BLaER1 treated with 17β-estradiol and CSF1 and Interleukin-3, amounts not matched to agents 10 nM and 100 nM (cell line): Measurements from ENCODE around the gene KMT5C.

Experiments
- H3K27ac ChIP-seq, 11 experiments: shearing (Covaris generic); formaldehyde crosslinking; 2 replicates each; pipeline ENCODE4 v1.8.1; 2022
- H3K27me3 ChIP-seq, 11 experiments: shearing (Covaris generic); formaldehyde crosslinking; 2 replicates each; pipeline ENCODE4 v1.8.1; 2022
- H3K36me3 ChIP-seq, 11 experiments: shearing (Covaris generic); formaldehyde crosslinking; 2 replicates each; pipeline ENCODE4 v1.8.1; 2022
- H3K4me1 ChIP-seq, 10 experiments: shearing (Covaris generic); formaldehyde crosslinking; 2 replicates each; pipeline ENCODE4 v1.8.1; 2022
- H3K4me2 ChIP-seq, 11 experiments: shearing (Covaris generic); formaldehyde crosslinking; 2 replicates each; pipeline ENCODE4 v1.8.1; 2022
- H3K4me3 ChIP-seq, 10 experiments: shearing (Covaris generic); formaldehyde crosslinking; 2 replicates each; pipeline ENCODE4 v1.8.1; 2022
- H3K9ac ChIP-seq, 11 experiments: shearing (Covaris generic); formaldehyde crosslinking; 2 replicates each; pipeline ENCODE4 v1.8.1; 2022
- H3K9me3 ChIP-seq, 11 experiments: shearing (Covaris generic); formaldehyde crosslinking; replicated peaks in 1 of 11; 2 replicates each; pipeline ENCODE4 v1.8.1; 2022
- H4K20me1 ChIP-seq, 11 experiments: shearing (Covaris generic); formaldehyde crosslinking; 2 replicates each; pipeline ENCODE4 v1.8.1; 2022
- Cebpa-rat ChIP-seq, 11 experiments: shearing (Covaris generic); IDR thresholded peaks; 2 replicates each; pipeline ENCODE4 v1.8.1; 2022

KMT5C gene

DNA sequence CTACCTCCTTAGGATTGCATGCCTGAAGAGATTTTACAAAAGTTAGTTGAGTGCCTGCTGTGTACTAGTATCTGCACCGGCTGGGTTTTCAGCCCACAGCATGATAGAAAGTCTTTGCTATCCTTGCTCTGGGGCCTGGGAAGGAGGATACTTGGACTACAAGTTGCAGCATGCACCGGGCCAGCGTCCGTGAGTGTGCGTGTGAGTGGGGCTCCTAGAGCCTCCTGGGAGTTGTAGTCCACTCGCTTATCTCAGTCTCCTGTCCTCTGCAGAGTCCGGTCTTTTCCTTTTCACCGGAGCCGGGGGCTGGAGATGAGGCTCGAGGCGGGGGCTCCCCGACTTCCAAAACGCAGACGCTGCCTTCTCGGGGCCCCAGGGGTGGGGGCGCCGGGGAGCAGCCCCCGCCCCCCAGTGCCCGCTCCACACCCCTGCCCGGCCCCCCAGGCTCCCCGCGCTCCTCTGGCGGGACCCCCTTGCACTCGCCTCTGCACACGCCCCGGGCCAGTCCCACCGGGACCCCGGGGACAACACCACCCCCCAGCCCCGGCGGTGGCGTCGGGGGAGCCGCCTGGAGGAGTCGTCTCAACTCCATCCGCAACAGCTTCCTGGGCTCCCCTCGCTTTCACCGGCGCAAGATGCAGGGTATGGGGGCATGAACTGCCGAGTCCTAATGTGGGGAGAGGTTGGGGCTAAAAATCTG is 35.2 kb upstream of the KMT5C start:
- H4K20me1 ChIP-seq: no peaks in the 10 kb centered on the region; a peak in 1 of 22 replicates
- peaks cover 14 to 64% (median 47%) of the 10 kb centered on the region in 11 experiments for H3K36me3 ChIP-seq
- H3K4me2 ChIP-seq: peak overlapping the region in 2 of 11 experiments; percentile 0 to 86; a peak in 2 of 22 replicates
- H3K4me3 ChIP-seq: no peak overlapping the region
- TF ChIP-seq Cebpa-rat (IDR thresholded peaks at IDR 0.05): no peak
- no peak overlapping the region for H3K27ac ChIP-seq
- H3K9ac ChIP-seq: 0 out of 22 replicates have a peak overlapping the region, but pooled peaks of 1 of the 11 experiments have one; percentile 39
- peaks cover 18 to 53% (median 31%) of the 10 kb centered on the region in 10 experiments for H3K4me1 ChIP-seq
- H3K9me3 ChIP-seq: peaks cover 0 to 6% (median 0%) of the 10 kb centered on the region in 11 experiments; a peak in 2 of 22 replicates
- no peaks in the 10 kb centered on the region for H3K27me3 ChIP-seq

DNA sequence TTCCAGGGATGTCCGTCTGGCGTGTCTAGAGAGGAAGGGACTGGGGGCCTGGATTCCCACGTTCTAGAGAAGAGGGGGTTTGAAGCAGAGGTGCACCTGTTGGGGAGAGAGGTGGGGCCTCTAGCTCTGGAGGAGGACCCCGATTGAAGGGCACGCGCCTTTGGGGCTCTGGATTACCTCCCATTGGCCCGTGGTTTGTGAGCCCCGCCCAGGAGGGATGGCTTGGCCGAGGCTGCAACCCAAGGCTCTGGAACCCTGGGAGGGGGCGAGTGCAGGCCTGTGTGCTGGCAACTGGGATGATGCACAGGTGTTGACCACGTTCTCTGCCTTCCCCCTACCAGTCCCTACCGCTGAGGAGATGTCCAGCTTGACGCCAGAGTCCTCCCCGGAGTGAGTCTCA is 34.7 kb upstream of the KMT5C start:
- no peak for TF ChIP-seq Cebpa-rat (IDR thresholded peaks at IDR 0.05)
- Histone ChIP-seq H3K36me3 (peaks cover 17 to 69% (median 48%) of the 10 kb centered on the region in 11 experiments), H3K4me2 (no peak overlapping the region; a peak in 2 of 22 replicates), H3K27me3 (no peaks in the 10 kb centered on the region), H3K4me3 (no peak overlapping the region), H3K27ac (no peak overlapping the region), H3K9me3 (peaks cover 0 to 9% (median 0%) of the 10 kb centered on the region in 11 experiments; a peak in 2 of 22 replicates), H4K20me1 (peaks cover 0 to under 1% (median 0%) of the 10 kb centered on the region in 11 experiments; a peak in 1 of 22 replicates), H3K9ac (no peak overlapping the region), H3K4me1 (peaks cover 24 to 54% (median 35%) of the 10 kb centered on the region in 10 experiments)

- Histone ChIP-seq H4K20me1 (peaks cover 0 to 5% (median 0%) of the 10 kb centered on the region in 11 experiments; a peak in 2 of 22 replicates), H3K36me3 (peaks cover 17 to 72% (median 48%) of the 10 kb centered on the region in 11 experiments), H3K9ac (no peak overlapping the region), H3K4me2 (peak overlapping the region in 5 of 11 experiments; percentile 33 to 54 (median 36); a peak in 8 of 22 replicates), H3K9me3 (peaks cover 0 to 9% (median 0%) of the 10 kb centered on the region in 11 experiments; a peak in 2 of 22 replicates), H3K4me1 (peaks cover 25 to 59% (median 40%) of the 10 kb centered on the region in 10 experiments), H3K4me3 (no peak overlapping the region), H3K27ac (peak overlapping the region in 1 of 11 experiments; percentile 45; a peak in 3 of 22 replicates), H3K27me3 (no peaks in the 10 kb centered on the region)
- no peak for TF ChIP-seq Cebpa-rat (IDR thresholded peaks at IDR 0.05)
Observed at GRCh38 chr19:55305491-55305890, 34.2 kb upstream of the KMT5C start.

DNA sequence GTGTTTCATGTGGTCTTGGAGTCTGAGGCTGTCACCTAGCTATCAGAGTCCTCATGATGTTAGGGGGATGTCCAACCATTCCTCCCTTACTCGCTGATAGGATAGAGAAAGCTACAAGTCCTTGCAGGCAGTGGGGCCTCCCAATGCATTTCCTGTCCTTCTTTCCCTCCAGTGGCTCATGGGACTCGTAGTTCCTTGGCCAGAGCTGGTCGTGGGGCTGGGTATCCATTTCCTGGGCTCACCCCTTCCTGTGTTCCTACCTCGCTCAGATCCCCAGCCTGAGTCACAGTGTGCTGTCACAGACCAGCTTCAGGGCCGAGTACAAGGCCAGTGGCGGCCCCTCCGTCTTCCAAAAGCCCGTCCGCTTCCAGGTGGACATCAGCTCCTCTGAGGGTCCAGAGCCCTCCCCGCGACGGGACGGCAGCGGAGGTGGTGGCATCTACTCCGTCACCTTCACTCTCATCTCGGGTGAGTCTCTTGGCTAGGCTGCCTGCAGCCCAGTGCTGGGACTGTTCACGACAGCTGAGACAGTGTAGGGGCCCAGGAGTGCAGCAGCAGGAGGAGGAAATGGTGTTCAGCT is 33.6 kb upstream of the KMT5C start:
- Histone ChIP-seq H3K27ac (peak overlapping the region in 1 of 11 experiments; percentile 45; a peak in 3 of 22 replicates), H3K4me2 (peak overlapping the region in 5 of 11 experiments; percentile 33 to 54 (median 36); a peak in 8 of 22 replicates), H3K27me3 (no peaks in the 10 kb centered on the region), H3K4me3 (no peak overlapping the region), H4K20me1 (peaks cover 0 to 5% (median 0%) of the 10 kb centered on the region in 11 experiments; a peak in 2 of 22 replicates), H3K9me3 (peaks cover 0 to 9% (median 0%) of the 10 kb centered on the region in 11 experiments; a peak in 2 of 22 replicates), H3K9ac (peak overlapping the region in 2 of 11 experiments; percentile 21 to 32; a peak in 2 of 22 replicates), H3K4me1 (peaks cover 25 to 58% (median 43%) of the 10 kb centered on the region in 10 experiments), H3K36me3 (peaks cover 17 to 72% (median 48%) of the 10 kb centered on the region in 11 experiments)
- no peak for TF ChIP-seq Cebpa-rat (IDR thresholded peaks at IDR 0.05)

DNA sequence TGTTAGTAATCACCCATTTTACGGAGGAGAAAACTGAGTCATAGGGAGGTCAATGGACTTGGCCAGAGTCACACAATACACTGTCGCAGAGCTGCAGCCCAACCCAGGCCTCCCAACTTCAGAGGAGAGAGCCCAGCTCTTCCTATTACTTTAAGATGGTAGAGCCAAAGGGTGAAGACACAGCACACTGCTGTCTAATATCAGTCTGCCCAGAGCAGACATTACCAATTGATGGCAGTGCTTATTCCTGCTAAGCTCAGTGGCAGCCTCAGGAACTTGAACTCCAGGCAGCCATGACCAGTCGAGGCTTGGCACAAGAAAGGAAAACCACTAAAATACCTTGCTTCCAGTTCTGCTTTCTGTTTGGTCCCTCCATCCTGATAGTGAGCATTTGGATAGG is 33.0 kb upstream of the KMT5C start:
- Histone ChIP-seq H3K27ac (no peak overlapping the region), H3K4me3 (no peak overlapping the region), H3K4me2 (peak overlapping the region in 4 of 11 experiments; percentile 33 to 37 (median 36); a peak in 2 of 22 replicates), H3K9me3 (peaks cover 0 to 9% (median 0%) of the 10 kb centered on the region in 11 experiments; a peak in 2 of 22 replicates), H3K9ac (peak overlapping the region in 1 of 11 experiments; percentile 32; a peak in 2 of 22 replicates), H3K27me3 (no peaks in the 10 kb centered on the region), H3K4me1 (peaks cover 25 to 52% (median 37%) of the 10 kb centered on the region in 10 experiments), H4K20me1 (peaks cover 0 to 5% (median 0%) of the 10 kb centered on the region in 11 experiments; a peak in 2 of 22 replicates), H3K36me3 (peaks cover 17 to 72% (median 50%) of the 10 kb centered on the region in 11 experiments)
- TF ChIP-seq Cebpa-rat (IDR thresholded peaks at IDR 0.05): no peak

- no peak overlapping the region for H3K9ac ChIP-seq
- H3K4me2 ChIP-seq: no peak overlapping the region
- H3K36me3 ChIP-seq: peaks cover 27 to 73% (median 42%) of the 10 kb centered on the region in 11 experiments
- TF ChIP-seq Cebpa-rat (IDR thresholded peaks at IDR 0.05): no peak
- peaks cover 0 to 14% (median 0%) of the 10 kb centered on the region in 11 experiments; a peak in 5 of 22 replicates for H4K20me1 ChIP-seq
- H3K9me3 ChIP-seq: peaks cover 0 to 9% (median 0%) of the 10 kb centered on the region in 11 experiments; a peak in 2 of 22 replicates
- peaks cover 16 to 42% (median 27%) of the 10 kb centered on the region in 10 experiments for H3K4me1 ChIP-seq
- H3K27ac ChIP-seq: no peak overlapping the region
- no peaks in the 10 kb centered on the region for H3K27me3 ChIP-seq
- H3K4me3 ChIP-seq: no peak overlapping the region
Observed at GRCh38 chr19:55308281-55308680, 31.4 kb upstream of the KMT5C start.

GRCh38 chr19:55309448-55309847 is 30.2 kb upstream of the KMT5C start:
- Histone ChIP-seq H3K4me2 (peak overlapping the region in 7 of 11 experiments; percentile 9 to 38 (median 28); a peak in 9 of 22 replicates), H3K36me3 (peaks cover 32 to 61% (median 52%) of the 10 kb centered on the region in 11 experiments; a peak in 21 of 22 replicates), H3K27me3 (no peaks in the 10 kb centered on the region), H3K4me1 (peaks cover 15 to 42% (median 22%) of the 10 kb centered on the region in 10 experiments), H3K4me3 (no peak overlapping the region), H3K27ac (no peak overlapping the region), H4K20me1 (peaks cover 0 to 26% (median 0%) of the 10 kb centered on the region in 11 experiments; a peak in 5 of 22 replicates), H3K9me3 (peaks cover 0 to 9% (median 0%) of the 10 kb centered on the region in 11 experiments; a peak in 2 of 22 replicates), H3K9ac (no peak overlapping the region)
- TF ChIP-seq Cebpa-rat (IDR thresholded peaks at IDR 0.05): no peak

DNA sequence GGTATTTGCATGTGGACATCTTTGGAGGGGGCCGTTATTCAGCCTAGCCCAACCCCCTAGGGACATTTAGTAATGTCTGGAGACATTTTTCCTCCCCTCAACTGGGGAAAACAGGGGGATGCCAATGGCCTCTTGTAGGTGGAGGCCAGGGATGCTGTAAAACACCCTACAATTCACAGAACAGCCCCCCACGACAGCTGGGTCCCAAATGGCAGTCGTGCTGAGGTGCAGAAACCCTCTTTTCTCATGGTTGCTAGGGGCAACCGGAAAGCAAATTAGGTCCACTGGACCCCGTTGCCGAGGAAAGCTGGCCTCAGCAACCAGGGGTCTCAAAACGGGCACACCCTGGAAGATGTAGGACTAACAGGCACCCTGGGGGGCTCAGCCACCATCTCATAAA is 29.2 kb upstream of the KMT5C start:
- H3K27me3 ChIP-seq: no peaks in the 10 kb centered on the region
- H3K36me3 ChIP-seq: peaks cover 22 to 62% (median 48%) of the 10 kb centered on the region in 11 experiments; a peak in 21 of 22 replicates
- H4K20me1 ChIP-seq: peaks cover 0 to 28% (median 0%) of the 10 kb centered on the region in 11 experiments; a peak in 5 of 22 replicates
- peaks cover 13 to 32% (median 18%) of the 10 kb centered on the region in 10 experiments for H3K4me1 ChIP-seq
- H3K4me3 ChIP-seq: no peak overlapping the region
- no peak for TF ChIP-seq Cebpa-rat (IDR thresholded peaks at IDR 0.05)
- no peak overlapping the region; a peak in 1 of 22 replicates for H3K27ac ChIP-seq
- peaks cover 0 to 9% (median 0%) of the 10 kb centered on the region in 11 experiments; a peak in 2 of 22 replicates for H3K9me3 ChIP-seq
- H3K9ac ChIP-seq: no peak overlapping the region
- peak overlapping the region in 7 of 11 experiments; percentile 9 to 38 (median 28); a peak in 11 of 22 replicates for H3K4me2 ChIP-seq
